Transverse colon (tissue), 4 donors: ENCODE measurements around the gene TTC28. TPM values are rescaled to one million over a fixed set of nuclear protein-coding genes. Genes with fewer than 3 reads are reported as not detected.

ENCODE experiments used
- DNase-seq: peaks from one replicate; pipeline ENCODE4 v3.0.0-alpha.2; 2019
- H3K27ac ChIP-seq, 4 donors: fragments of 200-600 bp; sonication (generic); 2 replicates each; pipeline ENCODE4 v1.5.1; 2016 to 2018; ENCODE audit warnings: inconsistent platforms in 4 of 4
- H3K27me3 ChIP-seq: fragments of 200-600 bp; sonication (generic); 2 replicates; pipeline ENCODE4 v1.5.1; 2017; ENCODE audit warnings: inconsistent platforms
- H3K36me3 ChIP-seq, 4 donors: fragments of 200-600 bp; sonication (generic); 2 replicates each; pipeline ENCODE4 v1.5.1; 2017 to 2019; ENCODE audit warnings: inconsistent platforms in 4 of 4
- H3K4me1 ChIP-seq, 4 donors: fragments of 200-600 bp; sonication (generic); 2 replicates each; pipeline ENCODE4 v1.5.1; 2017 to 2020; ENCODE audit warnings: inconsistent platforms in 4 of 4
- H3K4me3 ChIP-seq, 4 donors: fragments of 200-600 bp; sonication (generic); 1 replicate in 1 of 4; 2 replicates in 3 of 4; pipeline versions ENCODE4 v1.5.1 to v1.6.1; 2017 to 2019; ENCODE audit warnings: inconsistent platforms in 4 of 4
- H3K9me3 ChIP-seq, 2 donors: fragments of 200-600 bp; sonication (generic); 2 replicates each; pipeline ENCODE4 v1.5.1; 2017 to 2019; ENCODE audit warnings: inconsistent platforms in 2 of 2
- CTCF ChIP-seq, 5 experiments: fragments of 200-600 bp in 3 of 5; fragments of 450-650 bp in 2 of 5; sonication (generic) in 3 of 5; IDR thresholded peaks; 1 replicate in 2 of 5; 2 replicates in 3 of 5; pipeline ENCODE4 v1.5.1; 2016 to 2017; ENCODE audit warnings: antibody characterized with exemption in 5 of 5, inconsistent platforms in 3 of 5, mild to moderate bottlenecking in 2 of 5, moderate library complexity in 1 of 5
- EP300 ChIP-seq: sonication (generic); formaldehyde crosslinking; IDR thresholded peaks from one replicate; pipeline ENCODE4 v1.6.1; 2017; ENCODE audit warnings: antibody characterized with exemption, low read depth
- POLR2A ChIP-seq: fragments of 450-650 bp; IDR thresholded peaks from one replicate; pipeline ENCODE4 v1.6.1; 2016; ENCODE audit warnings: antibody characterized with exemption, mild to moderate bottlenecking, moderate library complexity
- POLR2AphosphoS5 ChIP-seq, 3 donors: sonication (generic); formaldehyde crosslinking; IDR thresholded peaks; one replicate each; pipeline ENCODE4 v1.6.1; 2016; ENCODE audit warnings: antibody characterized with exemption in 3 of 3
- WGBS, 2 donors: methylation state at CpG; one replicate each; pipeline ENCODE4 v1.1.5; 2018; ENCODE audit warnings: low coverage in 1 of 2; 5-methylcytosine and 5-hydroxymethylcytosine counted together
- in situ Hi-C, 4 donors: fragments of 200-750 bp; cut with MboI; loops; one replicate each; pipeline versions ENCODE4 v1.15.0 to v1.15.1; 2017; ENCODE audit warnings: low sequenced_read_pairs in 3 of 4, low pct_ligation_motif_present in 1 of 4, low pct_unique_long_range_greater_than_20kb in 1 of 4
- intact Hi-C: fragments of 100-400 bp; cut with DNase I; formaldehyde crosslinking; loops from one replicate; pipeline ENCODE4 v1.15.1; 2023; ENCODE audit warnings: low total_unique reads
- total RNA-seq, 4 donors: library from RNA; depleted of rRNA; stranded (reverse); fragments of >200 nt; gene quantifications; one replicate each; pipeline ENCODE4 v1.1.0, GENCODE V29; 2016

Gene TTC28
- total RNA-seq, 4 donors from 2014 or later, result 7.6 to 84.2 (median 12.4) TPM

- in situ Hi-C loops (loop anchor here in 1 of 4 donors (25.0 kb wide), 1 partner anchor 791 kb away; no protein-coding TSS in a partner anchor), intact Hi-C loops (no loop called here)
Observed at GRCh38 chr22:28046100-28046499, 633.5 kb downstream of the TTC28 start.

GRCh38 chr22:28044546-28045173 lies 635.0 kb downstream of the TTC28 start:
- Histone ChIP-seq H3K4me1 (peaks cover 0 to 2% (median 0%) of the 10 kb centered on the region in 4 donors), H3K27me3 (no peaks in the 10 kb centered on the region), H3K27ac (no peak overlapping the region), H3K36me3 (no peaks in the 10 kb centered on the region), H3K4me3 (no peak overlapping the region), H3K9me3 (no peaks in the 10 kb centered on the region)
- TF ChIP-seq EP300, result no peak
- TF ChIP-seq POLR2AphosphoS5 (IDR thresholded peaks at IDR 0.05), result no peak
- no peak for TF ChIP-seq CTCF (IDR thresholded peaks at IDR 0.05)
- TF ChIP-seq POLR2A, result no peak
- no peak for DNase-seq
- in situ Hi-C loops, result loop anchor here in 1 of 4 donors (25.0 kb wide), 1 partner anchor 793 kb away; no protein-coding TSS in a partner anchor
- WGBS, 2 donors, result 83 to 84% methylated on average over 6 to 7 of the region's 7 CpGs
- intact Hi-C loops, result no loop called here

More at GRCh38 chr22:28046100-28046499, 633.5 kb downstream of the TTC28 start:
- no peak overlapping the region for H3K27ac ChIP-seq
- H3K9me3 ChIP-seq, result no peaks in the 10 kb centered on the region
- H3K4me3 ChIP-seq, result no peak overlapping the region
- peaks cover 0 to 2% (median 0%) of the 10 kb centered on the region in 4 donors for H3K4me1 ChIP-seq
- H3K27me3 ChIP-seq, result no peaks in the 10 kb centered on the region
- H3K36me3 ChIP-seq, result no peaks in the 10 kb centered on the region
- TF ChIP-seq CTCF (IDR thresholded peaks at IDR 0.05), result no peak
- no peak for DNase-seq

- H3K27me3 ChIP-seq, result no peaks in the 10 kb centered on the region
- intact Hi-C loops (no loop called here), in situ Hi-C loops (loop anchor here in 1 of 4 donors (25.0 kb wide), 1 partner anchor 794 kb away; no protein-coding TSS in a partner anchor)
- TF ChIP-seq POLR2AphosphoS5 (IDR thresholded peaks at IDR 0.05), result no peak
- no peak for TF ChIP-seq POLR2A
- TF ChIP-seq EP300, result no peak
- TF ChIP-seq CTCF (IDR thresholded peaks at IDR 0.05), result no peak
- H3K36me3 ChIP-seq, result no peaks in the 10 kb centered on the region
- peaks cover 0 to 2% (median 0%) of the 10 kb centered on the region in 4 donors for H3K4me1 ChIP-seq
- DNase-seq, result no peak
- no peak overlapping the region for H3K4me3 ChIP-seq
- H3K9me3 ChIP-seq, result no peaks in the 10 kb centered on the region
- H3K27ac ChIP-seq, result no peak overlapping the region
- 50% methylated on average over 2 of the region's 2 CpGs; no CpG with 5 or more reads in 1 of the 2 donors for WGBS, 2 donors
Observed at GRCh38 chr22:28043266-28043665, 636.4 kb downstream of the TTC28 start.

GRCh38 chr22:28034760-28035401 lies 644.8 kb downstream of the TTC28 start:
- Histone ChIP-seq H3K4me1 (peaks cover 10 to 24% (median 14%) of the 10 kb centered on the region in 4 donors), H3K27me3 (no peaks in the 10 kb centered on the region), H3K36me3 (no peaks in the 10 kb centered on the region), H3K27ac (peak overlapping the region in 3 of 4 donors; percentile 2 to 44 (median 15)), H3K9me3 (no peaks in the 10 kb centered on the region), H3K4me3 (no peak overlapping the region)
- DNase-seq, result peak; percentile 41
- 18 to 29% methylated on average over 1 to 7 of the region's 7 CpGs for WGBS, 2 donors
- in situ Hi-C loops (loop anchor here in 1 of 4 donors (25.0 kb wide), 1 partner anchor 802 kb away; no protein-coding TSS in a partner anchor), intact Hi-C loops (no loop called here)
- TF ChIP-seq CTCF (IDR thresholded peaks at IDR 0.05) (no peak), EP300 (no peak), POLR2A (no peak), POLR2AphosphoS5 (IDR thresholded peaks at IDR 0.05) (no peak)
